Breast epithelium (tissue), 4 donors: Measurements from ENCODE around the gene TET2. TPM values are rescaled to one million over a fixed set of nuclear protein-coding genes. Genes with fewer than 3 reads are reported as not detected.
"Not testable (repeated sequence)": the region's sequence is repeated elsewhere in the genome, so short reads cannot be mapped to it uniquely, and the experiment has no call there.

Experiments used
- DNase-seq, 2 donors: peaks; one replicate each; pipeline ENCODE4 v3.0.0-alpha.2; 2019; ENCODE audit warnings: low spot score in 2 of 2
- H3K27ac ChIP-seq, 2 donors: fragments of 200-600 bp; sonication (generic) in 1 of 2; one replicate each; pipeline ENCODE4 v1.5.1; 2016 to 2019; ENCODE audit warnings: mild to moderate bottlenecking in 1 of 2
- H3K27me3 ChIP-seq, 2 donors: fragments of 200-600 bp; sonication (generic) in 1 of 2; one replicate each; pipeline versions ENCODE4 v1.5.1 to v1.6.0; 2017 to 2019; ENCODE audit warnings: control low read depth in 1 of 2, mild to moderate bottlenecking in 1 of 2
- H3K36me3 ChIP-seq: fragments of 200-600 bp; one replicate; pipeline ENCODE4 v1.5.1; 2019
- H3K4me1 ChIP-seq, 2 donors: fragments of 200-600 bp; sonication (generic); one replicate each; pipeline ENCODE4 v1.5.1; 2016 to 2019; ENCODE audit warnings: control low read depth in 1 of 2
- H3K4me3 ChIP-seq, 3 donors: fragments of 200-600 bp; sonication (generic); 1 replicate in 2 of 3; 2 replicates in 1 of 3; pipeline ENCODE4 v1.5.1; 2016 to 2019; ENCODE audit warnings: mild to moderate bottlenecking in 3 of 3, moderate library complexity in 2 of 3
- H3K9me3 ChIP-seq, 2 donors: fragments of 200-600 bp; sonication (generic) in 1 of 2; one replicate each; pipeline ENCODE4 v1.5.1; 2016 to 2019; ENCODE audit warnings: control low read depth in 1 of 2
- POLR2A ChIP-seq: fragments of 450-650 bp; IDR thresholded peaks from one replicate; pipeline ENCODE4 v1.6.1; 2016; ENCODE audit warnings: antibody characterized with exemption, mild to moderate bottlenecking, moderate library complexity
- POLR2AphosphoS5 ChIP-seq, 3 donors: sonication (generic); formaldehyde crosslinking; IDR thresholded peaks; one replicate each; pipeline ENCODE4 v1.6.1; 2017; ENCODE audit warnings: antibody characterized with exemption in 3 of 3
- intact Hi-C: fragments of 100-400 bp; cut with DNase I; formaldehyde crosslinking; loops from one replicate; pipeline ENCODE4 v1.15.1; 2023; ENCODE audit warnings: low total_unique reads
- total RNA-seq, 3 donors: library from RNA; depleted of rRNA; stranded (reverse); fragments of >200 nt; gene quantifications; one replicate each; pipeline ENCODE4 v1.1.0, GENCODE V29; 2016
- TF ChIP-seq, protein P1 (sequence below), 3 donors: fragments of 450-650 bp; IDR thresholded peaks; one replicate each; pipeline ENCODE4 v1.5.1; 2016 to 2017; ENCODE audit warnings: antibody characterized with exemption in 3 of 3, mild to moderate bottlenecking in 3 of 3, moderate library complexity in 3 of 3

Gene TET2
- total RNA-seq, 3 donors from 2014 or later: 23.2 to 37.3 (median 29.8) TPM

DNA sequence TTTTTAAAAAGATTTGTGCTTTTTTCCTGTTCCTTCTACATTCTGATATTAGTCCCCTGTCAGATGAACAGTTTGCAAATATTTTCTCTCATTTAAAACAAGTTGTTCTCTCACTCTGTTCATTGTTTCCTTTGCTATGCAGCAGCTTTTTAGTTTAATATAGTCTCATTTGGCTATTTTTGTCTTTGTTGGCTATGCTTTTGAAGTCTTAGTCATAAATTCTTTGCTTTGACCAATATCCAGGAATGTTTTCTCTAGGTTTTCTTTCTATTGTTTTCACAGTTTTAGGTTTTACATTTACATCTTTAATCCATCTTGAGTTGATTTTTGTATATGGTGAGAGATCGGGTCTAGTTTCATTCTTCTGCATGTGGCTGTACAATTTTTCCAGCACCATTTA, 136.8 kb downstream of the TET2 start:
- DNase-seq: no peak
- Histone ChIP-seq H3K4me1 (no peaks in the 10 kb centered on the region), H3K36me3 (no peaks in the 10 kb centered on the region), H3K9me3 (peaks cover 0 to 7% of the 10 kb centered on the region in 2 donors), H3K27me3 (no peaks in the 10 kb centered on the region), H3K27ac (no peak overlapping the region), H3K4me3 (no peak overlapping the region)
- intact Hi-C loops: no loop called here
- TF ChIP-seq POLR2AphosphoS5 (IDR thresholded peaks at IDR 0.05) (no peak), POLR2A (no peak)
- TF ChIP-seq, protein P1, sequence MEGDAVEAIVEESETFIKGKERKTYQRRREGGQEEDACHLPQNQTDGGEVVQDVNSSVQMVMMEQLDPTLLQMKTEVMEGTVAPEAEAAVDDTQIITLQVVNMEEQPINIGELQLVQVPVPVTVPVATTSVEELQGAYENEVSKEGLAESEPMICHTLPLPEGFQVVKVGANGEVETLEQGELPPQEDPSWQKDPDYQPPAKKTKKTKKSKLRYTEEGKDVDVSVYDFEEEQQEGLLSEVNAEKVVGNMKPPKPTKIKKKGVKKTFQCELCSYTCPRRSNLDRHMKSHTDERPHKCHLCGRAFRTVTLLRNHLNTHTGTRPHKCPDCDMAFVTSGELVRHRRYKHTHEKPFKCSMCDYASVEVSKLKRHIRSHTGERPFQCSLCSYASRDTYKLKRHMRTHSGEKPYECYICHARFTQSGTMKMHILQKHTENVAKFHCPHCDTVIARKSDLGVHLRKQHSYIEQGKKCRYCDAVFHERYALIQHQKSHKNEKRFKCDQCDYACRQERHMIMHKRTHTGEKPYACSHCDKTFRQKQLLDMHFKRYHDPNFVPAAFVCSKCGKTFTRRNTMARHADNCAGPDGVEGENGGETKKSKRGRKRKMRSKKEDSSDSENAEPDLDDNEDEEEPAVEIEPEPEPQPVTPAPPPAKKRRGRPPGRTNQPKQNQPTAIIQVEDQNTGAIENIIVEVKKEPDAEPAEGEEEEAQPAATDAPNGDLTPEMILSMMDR (IDR thresholded peaks at IDR 0.05): no peak

DNA sequence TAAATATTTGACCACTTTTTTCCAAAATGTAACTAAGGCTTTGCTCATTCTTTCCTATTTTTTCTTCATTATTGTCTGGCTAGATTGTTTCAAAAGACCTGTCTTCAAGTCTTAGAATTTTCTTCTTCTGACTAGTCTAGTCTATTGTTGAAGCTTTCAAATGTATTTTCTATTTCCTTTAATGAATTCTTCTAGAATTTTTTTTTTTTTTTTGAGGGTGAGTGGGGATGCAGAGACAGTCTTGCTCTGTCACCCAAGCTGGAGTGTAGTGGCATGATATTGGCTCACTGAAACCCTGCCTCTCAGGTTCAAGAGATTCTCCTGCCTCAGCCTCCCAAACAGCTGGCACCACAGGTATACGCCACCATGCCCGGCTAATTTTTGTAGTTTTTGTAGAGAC, 141.4 kb downstream of the TET2 start:
- H3K4me1 ChIP-seq: no peaks in the 10 kb centered on the region
- H3K27ac ChIP-seq: no peak overlapping the region
- DNase-seq: no peak
- intact Hi-C loops: no loop called here
- no peaks in the 10 kb centered on the region for H3K36me3 ChIP-seq
- TF ChIP-seq, protein P1 (IDR thresholded peaks at IDR 0.05): no peak
- no peak for TF ChIP-seq POLR2AphosphoS5 (IDR thresholded peaks at IDR 0.05)
- no peak for TF ChIP-seq POLR2A
- H3K9me3 ChIP-seq: peaks cover 0 to 12% of the 10 kb centered on the region in 2 donors
- no peaks in the 10 kb centered on the region for H3K27me3 ChIP-seq
- H3K4me3 ChIP-seq: no peak overlapping the region

DNA sequence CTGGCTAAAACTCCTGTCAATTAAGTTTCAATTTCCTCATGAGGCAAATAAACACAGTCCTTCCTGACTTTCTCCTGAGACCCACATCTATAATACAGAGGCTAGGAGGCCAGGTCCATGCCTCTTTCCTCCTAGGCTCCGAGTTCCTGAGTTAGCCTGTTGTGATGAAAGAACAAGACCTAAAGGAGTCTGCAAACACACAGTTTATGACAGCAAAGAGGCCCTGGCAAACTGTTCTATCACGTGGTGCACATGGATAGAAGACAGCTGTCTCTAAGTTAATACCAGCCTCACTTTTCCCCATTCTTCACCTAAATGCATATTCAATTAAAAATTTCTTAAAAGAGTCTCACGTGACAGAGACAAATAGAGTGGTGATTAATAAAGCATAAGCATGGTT, 145.2 kb downstream of the TET2 start:
- intact Hi-C loops: no loop called here
- Histone ChIP-seq H3K4me1 (no peaks in the 10 kb centered on the region), H3K4me3 (no peak overlapping the region), H3K27ac (no peak overlapping the region), H3K27me3 (no peaks in the 10 kb centered on the region), H3K9me3 (peaks cover 0 to 12% of the 10 kb centered on the region in 2 donors), H3K36me3 (no peaks in the 10 kb centered on the region)
- TF ChIP-seq POLR2A (no peak), POLR2AphosphoS5 (IDR thresholded peaks at IDR 0.05) (no peak)
- TF ChIP-seq, protein P1 (IDR thresholded peaks at IDR 0.05): no peak
- DNase-seq: no peak

DNA sequence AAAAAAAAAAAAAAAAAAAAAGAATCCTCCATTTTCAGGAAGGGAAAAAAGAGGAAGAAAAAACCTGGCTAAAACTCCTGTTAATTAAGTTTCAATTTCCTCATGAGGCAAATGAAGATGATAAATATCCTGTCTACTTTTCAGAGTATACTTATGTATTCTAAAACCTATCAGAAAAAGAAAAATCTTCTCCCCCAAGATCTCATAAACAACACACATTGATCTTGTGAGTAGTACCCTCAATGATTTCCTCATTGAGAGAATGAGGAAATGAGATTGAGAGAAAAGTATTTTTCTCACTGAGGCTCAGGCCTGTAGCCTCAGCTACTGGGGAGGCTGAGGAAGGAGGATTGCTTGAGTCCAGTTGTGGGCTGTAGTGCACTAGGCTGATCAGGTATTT, 146.7 kb downstream of the TET2 start:
- no peak for DNase-seq
- Histone ChIP-seq H3K27ac (no peak overlapping the region), H3K4me3 (no peak overlapping the region), H3K9me3 (peaks cover 0 to 7% of the 10 kb centered on the region in 2 donors), H3K36me3 (no peaks in the 10 kb centered on the region), H3K4me1 (no peaks in the 10 kb centered on the region), H3K27me3 (no peaks in the 10 kb centered on the region)
- TF ChIP-seq POLR2A (no peak), POLR2AphosphoS5 (IDR thresholded peaks at IDR 0.05) (no peak)
- TF ChIP-seq, protein P1 (IDR thresholded peaks at IDR 0.05): no peak
- intact Hi-C loops: no loop called here

DNA sequence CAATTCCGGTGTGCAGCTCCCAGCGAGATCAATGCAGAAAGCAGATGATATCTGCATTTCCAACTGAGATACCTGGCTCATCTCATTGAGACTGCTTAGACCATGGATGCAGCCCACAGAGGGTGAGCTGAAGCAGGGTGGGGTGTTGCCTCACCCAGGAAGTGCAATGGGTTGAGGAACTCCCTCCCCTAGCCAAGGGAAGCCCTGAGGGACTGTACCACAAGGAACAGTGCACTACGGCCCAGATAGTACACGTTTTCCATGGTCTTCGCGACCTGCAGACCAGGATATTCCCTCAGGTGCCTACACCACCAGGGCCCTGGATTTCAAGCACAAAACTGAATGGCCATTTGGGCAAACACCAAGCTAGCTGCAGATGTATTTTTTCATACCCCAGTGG, 150.0 kb downstream of the TET2 start:
- no peaks in the 10 kb centered on the region for H3K36me3 ChIP-seq
- intact Hi-C loops: no loop called here
- no peak overlapping the region for H3K4me3 ChIP-seq
- no peaks in the 10 kb centered on the region for H3K4me1 ChIP-seq
- peaks cover 5 to 16% of the 10 kb centered on the region in 2 donors for H3K9me3 ChIP-seq
- no peak for DNase-seq
- no peaks in the 10 kb centered on the region for H3K27me3 ChIP-seq
- no peak overlapping the region for H3K27ac ChIP-seq
- no peak for TF ChIP-seq POLR2AphosphoS5 (IDR thresholded peaks at IDR 0.05)
- TF ChIP-seq POLR2A: no peak
- TF ChIP-seq, protein P1 (IDR thresholded peaks at IDR 0.05): no peak

DNA sequence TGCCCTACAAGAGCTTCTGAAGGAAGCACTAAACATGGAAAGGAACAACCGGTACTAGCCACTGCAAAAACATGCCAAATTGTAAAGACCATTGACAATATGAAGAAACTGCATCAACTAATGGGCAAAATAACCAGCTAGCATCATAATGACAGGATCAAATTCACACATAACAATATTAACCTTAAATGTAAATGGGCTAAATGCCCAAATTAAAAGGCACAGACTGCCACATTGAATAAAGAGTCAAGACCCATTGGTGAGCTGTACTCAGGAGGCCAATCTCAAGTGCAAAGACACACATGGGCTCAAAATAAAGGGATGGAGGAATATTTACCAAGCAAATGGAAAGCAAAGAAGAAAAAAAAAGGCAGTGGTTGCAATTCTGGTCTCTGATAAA, 152.4 kb downstream of the TET2 start:
- H3K27me3 ChIP-seq, H3K27ac ChIP-seq, H3K4me1 ChIP-seq, H3K36me3 ChIP-seq, H3K4me3 ChIP-seq, intact Hi-C loops, DNase-seq: not testable (repeated sequence)
- H3K9me3 ChIP-seq: peaks cover 5 to 36% of the 10 kb centered on the region in 2 donors
